K562 (cell line): ENCODE data around the gene BTG2. TPM values are rescaled to one million over a fixed set of nuclear protein-coding genes. Genes with fewer than 3 reads are reported as not detected.
A peak's percentile ranks its signal among the peaks of the same experiment; 100 is the strongest.

ENCODE experiments used
- CEBPB ChIP-seq: fragments of 450-650 bp; IDR thresholded peaks from 2 replicates; pipeline ENCODE4 v1.6.1; 2016; ENCODE audit warnings: missing genetic modification characterization, missing compliant biosample characterization
- KLF1 ChIP-seq: fragments of 450-650 bp; IDR thresholded peaks from 2 replicates; pipeline ENCODE4 v1.6.1; 2016; ENCODE audit warnings: missing genetic modification characterization, missing compliant biosample characterization
- SFPQ ChIP-seq: fragments of 200-400 bp; formaldehyde crosslinking; IDR thresholded peaks from 2 replicates; pipeline ENCODE4 v1.6.1; 2017; ENCODE audit warnings: mild to moderate bottlenecking, low read depth, low read length, moderate library complexity
- TOE1 ChIP-seq, 2 experiments: fragments of 450-650 bp in 1 of 2; sonication (generic) in 1 of 2; formaldehyde crosslinking in 1 of 2; IDR thresholded peaks; 2 replicates each; pipeline versions ENCODE4 v1.7.1 to v1.8.0; 2016 to 2022; ENCODE audit warnings: borderline replicate concordance in 2 of 2, mild to moderate bottlenecking in 2 of 2, antibody characterized with exemption in 1 of 2, inconsistent platforms in 1 of 2, low read depth in 1 of 2, missing genetic modification reagents in 1 of 2, moderate library complexity in 1 of 2
- UBTF ChIP-seq, 2 experiments: IDR thresholded peaks; 2 replicates each; pipeline ENCODE4 v1.6.1; 2012; ENCODE audit warnings: improper control_type of control experiment in 2 of 2, low read depth in 2 of 2, low read length in 2 of 2, borderline replicate concordance in 1 of 2
- ZBTB40 ChIP-seq, 2 experiments: fragments of 450-650 bp in 1 of 2; sonication (generic) in 1 of 2; formaldehyde crosslinking in 1 of 2; IDR thresholded peaks; 2 replicates each; pipeline versions ENCODE4 v1.7.1 to v1.9.0; 2016 to 2022; ENCODE audit warnings: inconsistent platforms in 1 of 2, mild to moderate bottlenecking in 1 of 2, missing genetic modification reagents in 1 of 2
- ZNF12 ChIP-seq: sonication (generic); formaldehyde crosslinking; IDR thresholded peaks from 2 replicates; pipeline ENCODE4 v1.4.0; 2020; ENCODE audit warnings: mild to moderate bottlenecking, missing genetic modification reagents
- ZNF175 ChIP-seq: fragments of 200-800 bp; sonication (Bioruptor generic); IDR thresholded peaks from 2 replicates; pipeline ENCODE4 v1.6.1; 2016; ENCODE audit warnings: low read depth, mild to moderate bottlenecking, missing genetic modification characterization, missing compliant biosample characterization
- polyA plus RNA-seq, 8 experiments: library from polyadenylated mRNA; depleted of rRNA in 4 of 8; stranded (reverse) in 5 of 8; unstranded in 3 of 8; fragments of >200 nt; fragmentation: Nextera tagmentation in 2 of 8; fragmentation: Illumina TruSeq in 1 of 8; extraction: Ambion mirVana in 2 of 8; extraction: Trizol in 1 of 8; gene quantifications; 2 replicates each; pipeline versions ENCODE4 v1.2.1 to v1.2.3, GENCODE V29; 2011 to 2014; ENCODE audit warnings: inconsistent platforms in 1 of 8, missing spikeins in 1 of 8
- total RNA-seq, 7 experiments: library from RNA; depleted of rRNA in 6 of 7; stranded (reverse); fragments of >200 nt in 6 of 7; fragmentation: Illumina TruSeq in 2 of 7; extraction: Trizol in 2 of 7; gene quantifications; 2 replicates each; pipeline versions ENCODE4 v1.2.1 to v1.2.3, GENCODE V29; 2011 to 2021; ENCODE audit warnings: low replicate concordance in 1 of 7

The BTG2 gene
- total and polyA plus RNA-seq, 9 of the 15 experiments (the other 6 are each of a cell fraction or from before 2014, with no cell fraction given): 2.3 to 41.9 (median 8.7) TPM

- TF ChIP-seq TOE1 (IDR thresholded peaks at IDR 0.05; ENCODE audit: borderline replicate concordance) (peak; percentile 40; the same call in 1 of the 2 replicates), TOE1 (CRISPR knock-in tag; IDR thresholded peaks at IDR 0.05; ENCODE audit: borderline replicate concordance, low read depth) (no peak), ZNF12 (CRISPR knock-in tag) (peak; percentile 52; the same call in 1 of the 2 replicates), UBTF (IDR thresholded peaks at IDR 0.05; ENCODE audit: borderline replicate concordance in 1 of 2, low read depth in 2 of 2, low read length in 2 of 2) (peak in 1 of 2 experiments; percentile 60; a peak in 1 of 4 replicates), ZNF175 (CRISPR knock-in tag) (0 out of 2 replicates have a peak, but pooled peaks have one; percentile 32), SFPQ (no peak), KLF1 (tag) (no peak), CEBPB (peak; percentile 69), ZBTB40 (IDR thresholded peaks at IDR 0.05) (no peak; the same call in 1 of the 2 replicates), ZBTB40 (CRISPR knock-in tag; IDR thresholded peaks at IDR 0.05) (peak; percentile 19; the same call in 1 of the 2 replicates)
These were observed 22.6 kb downstream of the BTG2 start (continued) for GRCh38 chr1:203327684-203328457.
